ENCODE data around the gene PKIG. TPM values are rescaled to one million over a fixed set of nuclear protein-coding genes. Genes with fewer than 3 reads are reported as not detected.

Gene PKIG
- total RNA-seq, 2 donors from 2014 or later, result 237 to 268 TPM

GRCh38 chr20:44648068-44648467 lies 65.7 kb downstream of the PKIG start:
- no peaks in the 10 kb centered on the region for H3K36me3 ChIP-seq
- no peak overlapping the region for H3K27ac ChIP-seq
- H3K4me3 ChIP-seq, result no peak overlapping the region
- no peak for DNase-seq (ENCODE audit: low spot score)
- TF ChIP-seq CTCF (IDR thresholded peaks at IDR 0.05), result no peak
- H3K27me3 ChIP-seq, result no peaks in the 10 kb centered on the region
- no peaks in the 10 kb centered on the region for H3K9me3 ChIP-seq
- peaks cover 0 to 76% of the 10 kb centered on the region in 2 donors for H3K4me1 ChIP-seq

DNA sequence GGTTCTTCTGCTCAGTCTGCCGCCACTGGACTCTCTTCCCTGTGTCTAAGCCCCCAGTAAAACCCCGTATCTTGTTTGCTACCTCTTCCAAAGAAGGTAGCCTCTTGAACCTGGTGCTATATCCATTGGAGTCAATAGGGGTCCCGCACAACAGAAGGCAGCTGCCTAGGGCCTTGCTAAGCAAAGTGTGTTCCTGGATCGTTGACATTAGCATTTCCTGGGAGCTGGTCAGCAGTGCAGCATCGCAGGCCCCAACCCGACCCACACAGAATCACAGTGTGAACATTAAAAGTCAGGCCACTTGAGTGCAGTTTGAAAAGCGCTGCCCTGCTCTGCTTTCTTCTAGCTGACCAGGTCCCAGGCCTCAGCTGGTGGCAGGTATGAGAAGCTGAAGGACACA lies 66.2 kb downstream of the PKIG start:
- no peak overlapping the region for H3K27ac ChIP-seq
- peaks cover 0 to 74% of the 10 kb centered on the region in 2 donors for H3K4me1 ChIP-seq
- DNase-seq (ENCODE audit: low spot score), result no peak
- H3K4me3 ChIP-seq, result no peak overlapping the region
- H3K9me3 ChIP-seq, result no peaks in the 10 kb centered on the region
- H3K27me3 ChIP-seq, result no peaks in the 10 kb centered on the region
- no peak for TF ChIP-seq CTCF (IDR thresholded peaks at IDR 0.05)
- H3K36me3 ChIP-seq, result no peaks in the 10 kb centered on the region

DNA sequence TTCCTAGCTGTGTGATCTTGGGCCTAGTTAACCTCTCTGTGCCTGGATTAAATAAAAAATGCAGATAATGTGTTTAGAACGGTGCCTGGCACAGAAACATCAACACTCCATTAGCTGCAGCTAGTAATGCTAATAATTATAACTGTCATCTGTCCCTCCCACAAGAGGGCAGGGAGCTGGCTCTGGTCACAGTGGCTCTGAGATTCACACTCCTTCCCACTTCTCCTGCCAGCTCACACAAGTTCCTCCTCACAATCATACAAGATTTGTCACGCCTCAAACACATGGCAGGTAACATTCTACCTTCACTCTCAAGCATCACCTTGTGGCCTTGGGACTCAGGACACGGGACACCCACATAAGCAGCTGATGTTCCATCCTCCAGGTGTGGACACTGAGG lies 66.7 kb downstream of the PKIG start:
- H3K4me3 ChIP-seq, result no peak overlapping the region
- peaks cover 0 to 68% of the 10 kb centered on the region in 2 donors for H3K4me1 ChIP-seq

DNA sequence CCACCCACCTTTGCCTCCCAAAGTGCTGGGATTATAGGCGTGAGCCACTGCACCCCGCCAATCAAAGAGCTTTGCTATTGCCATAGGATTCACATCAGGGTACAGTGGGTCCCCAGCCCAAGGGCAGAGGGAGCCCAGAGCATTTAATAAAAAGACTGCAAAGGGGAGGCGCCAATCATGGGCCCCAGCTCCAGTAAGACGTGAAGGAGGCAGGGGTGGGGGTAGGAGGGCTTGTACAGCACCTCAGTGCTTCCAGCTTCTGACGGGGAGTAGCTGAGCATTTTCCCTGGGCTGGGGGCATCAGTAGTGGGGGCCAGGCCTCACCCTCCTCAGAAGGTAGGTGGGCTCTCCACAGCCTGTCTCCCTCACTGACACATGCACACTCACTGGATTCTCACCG lies 67.6 kb downstream of the PKIG start:
- no peak for DNase-seq (ENCODE audit: low spot score)
- Histone ChIP-seq H3K27ac (peak overlapping the region in 1 of 2 donors; percentile 87), H3K4me1 (peaks cover 0 to 60% of the 10 kb centered on the region in 2 donors), H3K27me3 (no peaks in the 10 kb centered on the region), H3K4me3 (peak overlapping the region; percentile 70 to 85), H3K36me3 (no peaks in the 10 kb centered on the region), H3K9me3 (no peaks in the 10 kb centered on the region)
- no peak for TF ChIP-seq CTCF (IDR thresholded peaks at IDR 0.05)

More for the DNA sequence above, 66.7 kb downstream of the PKIG start:
- H3K27ac ChIP-seq, result no peak overlapping the region
- DNase-seq (ENCODE audit: low spot score), result no peak
- no peaks in the 10 kb centered on the region for H3K36me3 ChIP-seq
- H3K9me3 ChIP-seq, result no peaks in the 10 kb centered on the region
- no peak for TF ChIP-seq CTCF (IDR thresholded peaks at IDR 0.05)
- H3K27me3 ChIP-seq, result no peaks in the 10 kb centered on the region

GRCh38 chr20:44650771-44651433 lies 68.5 kb downstream of the PKIG start:
- TF ChIP-seq CTCF (IDR thresholded peaks at IDR 0.05), result no peak
- H3K4me3 ChIP-seq, result peak overlapping the region; percentile 70 to 85
- H3K9me3 ChIP-seq, result no peaks in the 10 kb centered on the region
- peaks cover 0 to 54% of the 10 kb centered on the region in 2 donors for H3K4me1 ChIP-seq
- no peak for DNase-seq (ENCODE audit: low spot score)
- H3K36me3 ChIP-seq, result no peaks in the 10 kb centered on the region
- H3K27ac ChIP-seq, result peak overlapping the region; percentile 85 to 87
- H3K27me3 ChIP-seq, result no peaks in the 10 kb centered on the region

GRCh38 chr20:44651434-44651683 lies 69.0 kb downstream of the PKIG start:
- Histone ChIP-seq H3K36me3 (no peaks in the 10 kb centered on the region), H3K27ac (peak overlapping the region; percentile 85 to 87), H3K4me1 (peaks cover 0 to 49% of the 10 kb centered on the region in 2 donors), H3K27me3 (no peaks in the 10 kb centered on the region), H3K4me3 (peak overlapping the region; percentile 70 to 85), H3K9me3 (no peaks in the 10 kb centered on the region)
- no peak for DNase-seq (ENCODE audit: low spot score)
- TF ChIP-seq CTCF (IDR thresholded peaks at IDR 0.05), result no peak

Measured in right atrium auricular region (tissue), 2 donors.